GM10248 (cell line): Measurements from ENCODE around the gene KCNT2.

Source experiments
- CTCF ChIA-PET: fragments of 300-600 bp; sonication (Branson Sonifier 250); formaldehyde crosslinking; extraction: SDS; loops from one replicate; lab custom pipeline; 2021; ENCODE audit warnings: antibody characterized with exemption; lab: Yijun Ruan, JAX
- POLR2A ChIA-PET: fragments of 350-650 bp; sonication (Branson Sonifier 250); formaldehyde crosslinking; extraction: SDS; loops from one replicate; lab custom pipeline; 2020; ENCODE audit warnings: antibody characterized with exemption; lab: Yijun Ruan, JAX
- DNase-seq: peaks from one replicate; pipeline ENCODE4 v3.0.0; 2012; ENCODE audit errors: extremely low spot score
- TF ChIP-seq, protein P1 (sequence below): IDR thresholded peaks from 2 replicates; pipeline ENCODE4 v1.5.1; 2012; ENCODE audit warnings: mild to moderate bottlenecking, low read depth; ENCODE audit errors: extremely low read depth, missing control alignments, control extremely low read depth

The KCNT2 gene

DNA sequence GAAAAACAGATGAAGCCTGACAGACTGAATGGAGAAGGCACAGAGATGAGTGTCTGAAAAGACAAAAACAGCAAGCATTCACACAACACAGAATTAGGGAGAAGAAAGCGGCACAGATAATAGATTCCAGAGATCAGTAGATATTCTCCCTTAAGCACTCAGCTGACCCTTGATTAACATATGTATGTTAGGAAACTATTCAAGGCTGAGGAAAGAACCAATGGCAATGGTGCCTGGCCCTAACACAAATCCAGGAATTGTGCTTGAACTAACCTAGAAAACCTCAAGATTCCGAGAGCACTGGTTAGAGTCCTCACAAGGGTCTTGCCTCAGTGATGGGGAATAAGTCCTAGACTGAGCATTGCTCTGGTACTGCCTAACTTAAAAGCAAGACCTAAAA, 30.9 kb downstream of the KCNT2 start:
- POLR2A ChIA-PET, result no interaction called here
- CTCF ChIA-PET, result no interaction called here
- DNase-seq, result no peak
- TF ChIP-seq, protein P1, sequence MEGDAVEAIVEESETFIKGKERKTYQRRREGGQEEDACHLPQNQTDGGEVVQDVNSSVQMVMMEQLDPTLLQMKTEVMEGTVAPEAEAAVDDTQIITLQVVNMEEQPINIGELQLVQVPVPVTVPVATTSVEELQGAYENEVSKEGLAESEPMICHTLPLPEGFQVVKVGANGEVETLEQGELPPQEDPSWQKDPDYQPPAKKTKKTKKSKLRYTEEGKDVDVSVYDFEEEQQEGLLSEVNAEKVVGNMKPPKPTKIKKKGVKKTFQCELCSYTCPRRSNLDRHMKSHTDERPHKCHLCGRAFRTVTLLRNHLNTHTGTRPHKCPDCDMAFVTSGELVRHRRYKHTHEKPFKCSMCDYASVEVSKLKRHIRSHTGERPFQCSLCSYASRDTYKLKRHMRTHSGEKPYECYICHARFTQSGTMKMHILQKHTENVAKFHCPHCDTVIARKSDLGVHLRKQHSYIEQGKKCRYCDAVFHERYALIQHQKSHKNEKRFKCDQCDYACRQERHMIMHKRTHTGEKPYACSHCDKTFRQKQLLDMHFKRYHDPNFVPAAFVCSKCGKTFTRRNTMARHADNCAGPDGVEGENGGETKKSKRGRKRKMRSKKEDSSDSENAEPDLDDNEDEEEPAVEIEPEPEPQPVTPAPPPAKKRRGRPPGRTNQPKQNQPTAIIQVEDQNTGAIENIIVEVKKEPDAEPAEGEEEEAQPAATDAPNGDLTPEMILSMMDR, result no peak

DNA sequence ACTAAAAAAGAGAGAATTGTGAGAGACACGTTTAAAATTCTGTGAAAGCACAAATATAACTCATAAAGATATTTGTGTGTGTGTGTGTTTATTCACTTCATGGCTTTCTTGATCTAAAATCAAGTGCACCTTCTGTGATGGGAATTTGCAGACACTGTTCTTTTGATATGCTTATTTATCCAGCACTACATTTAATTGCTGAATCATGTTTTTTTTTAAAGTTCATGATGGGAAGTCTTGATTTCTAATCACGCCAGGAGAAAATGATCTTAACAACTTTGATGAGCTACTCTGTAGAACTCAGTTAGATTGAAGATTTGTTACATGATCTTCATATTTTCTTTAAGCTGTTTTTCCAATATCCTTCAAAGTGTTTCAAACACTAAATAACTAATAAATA, 35.0 kb downstream of the KCNT2 start:
- TF ChIP-seq, protein P1, result no peak
- DNase-seq, result no peak
- POLR2A ChIA-PET, result no interaction called here
- CTCF ChIA-PET, result no interaction called here

DNA sequence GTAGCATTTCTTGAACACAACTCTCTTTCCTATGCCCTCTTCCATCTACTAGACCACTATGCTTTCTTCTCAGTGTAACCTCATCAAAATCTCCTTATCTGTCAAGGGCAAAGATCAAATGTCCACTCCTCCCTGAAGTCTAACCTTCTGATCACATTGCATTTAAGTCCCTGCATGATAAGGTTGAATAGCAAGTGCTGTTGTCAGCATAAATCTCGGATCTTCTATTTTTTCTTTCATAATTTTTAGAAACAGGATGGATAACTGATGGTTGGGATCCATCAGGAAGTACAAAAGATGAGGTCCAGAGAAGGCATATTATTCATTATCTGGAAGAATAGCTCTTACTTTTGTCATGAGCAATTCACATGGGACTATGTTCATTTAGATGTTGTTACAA, 41.0 kb downstream of the KCNT2 start:
- DNase-seq, result no peak
- POLR2A ChIA-PET, result no interaction called here
- CTCF ChIA-PET, result no interaction called here
- TF ChIP-seq, protein P1, result no peak

DNA sequence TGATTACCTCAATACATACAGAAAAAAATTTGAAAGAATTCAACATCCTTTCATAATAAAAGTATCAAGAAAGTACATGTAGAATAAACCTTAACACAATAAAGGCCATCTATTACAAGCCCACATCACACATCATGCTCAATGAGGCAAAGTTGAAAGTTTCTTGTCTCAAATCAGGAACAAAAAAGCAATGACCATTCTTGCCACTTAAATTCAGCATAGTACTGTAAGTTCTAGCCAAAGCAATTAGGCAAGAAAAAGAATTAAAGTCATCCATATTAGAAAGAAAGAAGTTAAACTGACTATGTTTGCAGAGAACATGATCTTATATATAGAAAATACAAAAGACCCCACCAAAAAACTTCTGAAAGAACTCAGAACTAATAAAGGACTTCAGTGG, 44.5 kb downstream of the KCNT2 start:
- TF ChIP-seq, protein P1, result no peak
- ChIA-PET CTCF (no interaction called here), POLR2A (no interaction called here)
- DNase-seq, result no peak

DNA sequence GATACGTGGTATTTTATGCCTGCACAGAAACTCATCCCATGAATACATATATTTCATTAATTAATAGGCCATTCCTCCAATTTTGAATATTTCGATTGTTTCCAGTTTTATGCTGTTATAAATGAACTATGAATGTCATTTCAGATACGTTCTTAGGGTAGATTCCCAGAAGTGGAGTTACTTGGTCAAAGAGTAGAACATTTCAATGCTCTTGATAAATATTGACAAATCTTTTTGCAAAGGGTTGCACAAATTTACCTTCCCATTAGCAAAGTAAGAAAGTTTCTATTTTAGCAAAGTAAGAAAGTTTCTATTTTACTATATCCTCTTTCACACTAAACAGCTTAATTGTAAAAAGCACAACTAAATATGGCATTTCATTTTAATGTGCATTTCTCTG, 48.9 kb downstream of the KCNT2 start:
- POLR2A ChIA-PET, result no interaction called here
- CTCF ChIA-PET, result no interaction called here
- no peak for DNase-seq
- TF ChIP-seq, protein P1, result no peak

DNA sequence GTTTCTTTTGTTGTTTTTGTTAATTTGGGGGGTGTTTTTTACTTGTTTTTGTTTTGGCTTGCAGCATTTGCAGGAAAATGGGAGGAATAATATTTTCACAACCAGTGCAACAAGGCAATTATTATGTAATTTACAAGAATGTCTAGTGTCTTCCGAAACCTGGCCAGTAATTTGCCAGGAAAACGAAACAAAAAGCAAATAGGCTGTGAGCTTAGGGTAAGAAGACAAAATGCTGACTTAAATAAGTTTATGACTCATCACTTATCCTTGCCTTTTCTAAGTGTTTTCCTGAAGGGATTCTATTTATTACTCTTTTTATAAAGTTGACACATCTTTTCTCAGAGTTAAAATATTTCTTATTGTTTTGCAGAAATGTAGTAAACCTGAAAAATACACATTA, 49.8 kb downstream of the KCNT2 start:
- ChIA-PET CTCF (no interaction called here), POLR2A (no interaction called here)
- TF ChIP-seq, protein P1, result no peak
- DNase-seq, result no peak

DNA sequence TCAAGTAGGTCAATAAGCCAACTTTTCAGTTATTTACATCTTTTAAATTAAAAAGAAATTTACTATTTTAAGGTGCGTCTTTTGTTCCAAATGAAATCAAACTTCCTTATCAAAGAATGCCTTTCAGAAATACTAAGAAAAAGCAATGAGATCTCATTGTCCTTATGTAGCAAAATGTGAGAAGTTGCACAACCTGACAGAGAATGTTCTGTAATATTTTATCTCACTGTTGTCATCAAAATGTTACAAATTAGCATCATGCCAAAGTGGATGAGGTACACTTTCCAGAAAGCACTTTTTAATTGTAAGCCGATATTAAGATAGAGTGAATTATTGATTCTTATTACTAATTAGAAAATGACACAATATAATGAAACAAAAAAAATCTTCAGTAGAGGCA, 50.4 kb downstream of the KCNT2 start:
- ChIA-PET POLR2A (no interaction called here), CTCF (no interaction called here)
- no peak for DNase-seq
- TF ChIP-seq, protein P1, result no peak
